Kasumi-1 (cell line): ENCODE measurements around the gene TCF21.
A peak's percentile ranks its signal among the peaks of the same experiment; 100 is the strongest.
"Not testable (repeated sequence)": the region's sequence is repeated elsewhere in the genome, so short reads cannot be mapped to it uniquely, and the experiment has no call there.

Source experiments
- DNase-seq, 2 experiments: peaks; one replicate each; lab custom pipeline; 2025; lab: John Stamatoyannopoulos, UW

TCF21 gene

DNA sequence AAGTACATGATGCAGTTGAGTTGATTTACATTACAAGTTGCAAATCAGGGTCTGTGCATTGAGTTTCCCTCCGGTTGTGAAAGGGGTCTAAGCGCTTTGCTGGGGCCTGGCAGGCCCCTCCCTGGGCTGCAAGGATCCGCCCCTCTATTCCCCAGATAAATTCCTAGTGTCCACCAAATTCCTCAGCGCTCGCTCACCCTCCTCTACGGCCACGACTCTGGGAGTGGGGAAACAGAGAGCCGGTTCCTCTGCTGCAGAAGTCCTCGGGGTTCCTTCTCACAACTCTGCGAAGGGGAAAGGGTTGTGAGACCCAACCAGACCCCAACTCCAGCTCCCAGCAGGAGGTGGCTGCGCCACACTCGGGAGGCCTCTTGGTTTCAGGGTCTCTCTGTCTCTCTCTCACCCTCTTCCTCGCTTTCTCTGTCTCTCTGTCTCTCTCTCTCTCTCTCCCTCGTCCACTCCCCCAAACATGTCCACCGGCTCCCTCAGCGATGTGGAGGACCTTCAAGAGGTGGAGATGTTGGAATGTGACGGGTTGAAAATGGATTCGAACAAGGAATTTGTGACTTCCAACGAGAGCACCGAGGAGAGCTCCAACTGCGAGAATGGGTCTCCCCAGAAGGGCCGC, at the start of gene TCF21:
TSS of gene TCF21 (plus strand) at position 185 of the 628 bp plus-strand sequence. CDS start at position 470, 285 bp downstream.
- no peak for DNase-seq

DNA sequence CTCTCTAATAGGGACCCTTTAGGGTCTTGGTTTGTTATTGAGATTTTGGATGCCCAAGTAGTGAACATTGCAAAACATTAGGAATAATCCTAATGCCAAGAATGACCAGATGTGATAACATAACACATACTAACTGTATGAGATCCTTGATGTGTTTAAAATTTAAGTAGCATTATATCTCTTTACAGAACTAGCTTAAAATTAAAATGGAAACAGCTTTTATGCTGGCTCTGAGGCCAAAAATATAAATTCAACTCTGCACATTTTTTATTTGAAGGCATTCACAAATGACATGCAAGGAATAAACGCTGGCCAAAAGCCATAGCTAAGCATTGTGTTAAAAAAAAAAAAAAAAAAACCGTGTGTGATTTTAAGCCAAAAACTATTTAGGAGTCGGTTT, 47.7 kb upstream of the TCF21 start:
- no peak for DNase-seq

DNA sequence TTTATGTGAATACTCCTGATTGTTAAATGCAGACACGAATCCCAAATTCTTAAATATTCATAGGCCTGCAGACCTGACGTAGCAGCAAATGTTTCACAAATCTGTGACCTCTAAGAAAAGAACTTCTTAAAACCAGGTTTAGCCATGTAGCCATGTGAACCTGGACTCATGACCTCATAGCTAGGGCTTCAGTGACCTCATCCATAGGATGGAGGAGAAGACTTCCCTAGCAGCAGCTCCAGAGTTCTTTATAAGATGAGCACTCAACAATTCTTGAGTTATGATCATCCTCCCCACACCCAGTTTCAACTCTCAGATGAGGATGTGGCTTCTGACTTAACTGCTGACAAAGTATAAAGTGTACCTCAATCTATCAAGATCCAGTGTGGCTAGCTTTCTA, 45.8 kb upstream of the TCF21 start:
- no peak for DNase-seq

DNA sequence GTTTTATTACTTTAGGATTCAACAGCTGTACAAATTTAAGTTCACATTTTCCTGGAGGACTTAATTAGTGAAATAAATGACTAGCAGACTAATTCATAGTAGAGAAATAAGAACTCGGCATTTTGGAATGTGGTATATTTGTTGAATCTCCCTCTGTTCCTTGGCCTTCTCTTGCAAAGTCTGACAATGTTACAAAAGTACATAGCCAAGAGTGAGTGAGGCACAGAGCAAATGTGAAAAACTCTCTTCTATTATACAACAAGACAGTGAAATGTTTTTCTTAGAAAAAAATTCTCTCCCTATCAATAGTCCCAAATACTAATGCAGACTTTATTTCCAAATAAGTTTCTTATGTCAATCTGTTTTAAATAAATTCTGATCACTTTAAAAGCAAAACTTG, 44.2 kb upstream of the TCF21 start:
- no peak for DNase-seq

DNA sequence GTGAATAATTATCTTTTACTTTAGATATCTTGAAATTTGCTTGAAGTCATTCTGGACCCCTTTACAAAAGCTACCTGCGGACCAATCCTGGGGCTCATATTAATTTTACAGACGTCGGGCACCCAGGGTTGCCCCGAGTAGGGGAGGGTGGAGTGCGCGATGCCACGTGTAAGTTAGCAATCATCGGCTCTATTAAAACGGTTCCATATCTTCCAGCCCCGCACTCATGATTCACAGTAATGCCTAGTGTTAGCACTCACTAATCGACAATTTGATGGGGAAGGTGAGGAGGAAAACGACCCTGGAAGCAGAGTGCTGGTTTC, 34.9 kb upstream of the TCF21 start:
- no peak for DNase-seq

DNA sequence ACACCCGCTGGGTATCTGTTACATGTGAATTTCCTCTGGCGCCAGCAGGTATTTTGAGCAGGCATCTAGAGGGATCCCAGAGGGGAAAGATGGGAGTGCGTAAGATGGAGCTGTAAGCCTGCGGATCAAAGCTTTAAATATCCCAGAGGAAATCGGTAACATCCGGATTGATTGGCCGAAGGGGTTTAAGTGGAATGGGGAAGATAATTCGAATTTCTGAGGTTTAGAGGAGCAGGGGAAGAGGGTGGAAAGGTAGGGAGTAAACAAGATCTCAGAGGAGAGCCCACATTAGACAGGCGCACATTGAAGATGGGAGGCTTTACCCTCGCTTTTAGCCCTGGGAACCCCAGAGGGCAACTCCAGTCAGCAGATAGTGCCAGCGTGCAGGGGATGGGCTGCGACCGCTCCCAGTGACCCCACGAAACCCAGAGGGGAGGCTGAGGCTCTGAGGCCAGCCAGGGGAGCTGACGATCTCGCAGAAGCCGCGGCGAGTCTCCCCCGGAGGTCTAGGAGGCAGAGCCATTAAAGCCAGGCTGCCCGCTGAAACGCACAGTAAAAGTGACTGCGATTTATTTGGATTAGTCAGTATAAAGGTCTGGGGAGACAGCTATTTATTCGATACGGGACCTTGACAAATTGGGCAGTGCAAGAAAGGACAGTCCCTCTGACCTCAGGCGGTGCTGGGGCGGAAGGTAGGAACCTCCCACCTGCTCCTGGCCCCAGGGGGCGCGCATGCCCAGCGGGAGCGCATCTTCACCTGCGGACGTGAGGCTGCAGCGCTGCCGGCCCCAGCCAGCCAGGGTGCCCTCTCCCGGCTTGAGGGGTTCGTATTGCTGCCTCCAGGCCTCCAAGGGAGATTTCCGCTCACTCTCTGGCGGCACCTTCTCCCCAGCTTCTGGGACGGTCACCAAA, 34.3 kb upstream of the TCF21 start:
- DNase-seq: no peak

DNA sequence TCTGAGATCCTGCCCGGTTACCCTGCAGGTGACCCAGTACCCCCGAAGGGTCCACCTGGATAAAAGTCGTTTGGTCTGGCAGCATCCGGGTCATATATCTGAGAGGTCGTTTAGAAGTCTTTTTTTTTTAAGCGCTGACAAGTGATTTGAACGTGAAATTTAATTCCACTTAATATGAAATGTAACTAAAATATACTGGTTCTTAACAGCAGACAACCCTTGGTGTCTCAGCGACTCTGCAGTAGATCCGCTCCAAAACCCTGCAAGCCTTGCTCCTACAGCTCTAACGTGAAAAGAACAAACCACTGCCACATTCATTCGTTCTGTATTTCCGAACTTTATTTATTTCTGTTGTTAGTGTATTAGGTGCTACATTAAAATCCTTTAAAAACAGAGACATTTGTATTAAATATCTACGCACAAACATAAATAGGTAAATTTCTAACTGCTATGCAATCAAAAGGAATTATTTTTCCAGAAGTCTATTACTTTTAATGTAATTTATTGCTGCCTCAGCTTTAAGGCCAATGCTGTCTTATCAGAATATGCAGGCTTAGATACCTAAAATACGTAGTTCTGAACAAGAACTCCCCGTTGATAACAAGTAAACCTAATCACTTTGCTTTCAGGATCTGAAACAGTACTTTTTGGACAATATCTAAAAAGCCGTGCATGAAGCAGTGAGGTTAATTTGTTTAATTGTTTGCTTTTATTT, 33.5 kb upstream of the TCF21 start:
- no peak for DNase-seq

DNA sequence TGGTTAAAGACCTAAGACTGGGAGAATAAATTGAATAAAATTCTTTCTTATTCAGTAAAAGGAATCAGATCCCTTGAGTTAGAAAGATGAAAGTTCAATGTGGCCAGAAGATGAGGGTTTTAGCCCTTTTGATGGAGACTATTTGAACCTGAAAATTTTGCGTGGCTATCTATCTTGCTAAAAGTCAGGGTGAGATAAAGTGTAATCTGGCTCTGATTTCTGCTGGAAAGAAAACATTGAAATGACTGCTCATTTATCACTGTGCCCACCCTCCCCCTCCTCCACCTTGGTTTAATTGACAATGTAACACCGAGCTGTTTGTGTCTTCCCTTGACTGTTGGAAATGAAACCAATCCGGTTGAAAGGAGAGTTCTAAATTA, 32.9 kb upstream of the TCF21 start:
- DNase-seq: no peak

DNA sequence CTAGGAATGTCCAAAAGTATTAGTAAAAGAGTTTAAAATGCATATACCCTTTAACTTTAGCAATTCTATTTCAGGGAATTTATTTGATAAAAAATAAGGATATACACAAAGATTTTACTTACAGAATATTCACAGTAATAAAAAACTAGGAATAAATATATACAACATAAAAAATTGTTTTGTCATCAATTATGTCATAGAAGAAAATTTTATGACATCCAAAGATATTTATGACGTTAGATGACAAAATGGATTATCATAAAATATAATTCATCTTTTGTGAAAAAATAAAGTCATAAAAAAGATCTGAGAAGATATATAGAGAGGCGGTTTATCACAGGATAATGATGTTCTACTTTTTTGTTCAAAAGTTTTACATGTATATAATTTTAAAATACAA, 32.0 kb upstream of the TCF21 start:
- no peak for DNase-seq

DNA sequence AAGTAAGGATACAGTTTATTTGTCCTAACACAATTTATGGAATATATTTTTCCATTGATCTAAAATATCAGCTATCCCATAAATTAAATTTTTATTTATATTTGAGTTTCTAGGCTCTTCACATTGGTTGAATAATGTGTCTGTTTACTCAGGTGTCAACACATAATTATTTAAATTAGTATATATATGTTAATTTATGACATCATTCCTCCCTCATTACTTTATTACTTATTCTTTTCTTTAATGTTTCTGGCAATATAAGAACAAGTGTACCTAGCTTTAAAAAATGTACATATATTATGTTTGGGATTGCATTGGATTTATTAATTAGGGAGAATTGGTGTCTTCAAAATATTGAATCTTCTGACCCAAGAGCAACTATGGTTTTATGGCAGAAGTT, 31.2 kb upstream of the TCF21 start:
- no peak for DNase-seq

DNA sequence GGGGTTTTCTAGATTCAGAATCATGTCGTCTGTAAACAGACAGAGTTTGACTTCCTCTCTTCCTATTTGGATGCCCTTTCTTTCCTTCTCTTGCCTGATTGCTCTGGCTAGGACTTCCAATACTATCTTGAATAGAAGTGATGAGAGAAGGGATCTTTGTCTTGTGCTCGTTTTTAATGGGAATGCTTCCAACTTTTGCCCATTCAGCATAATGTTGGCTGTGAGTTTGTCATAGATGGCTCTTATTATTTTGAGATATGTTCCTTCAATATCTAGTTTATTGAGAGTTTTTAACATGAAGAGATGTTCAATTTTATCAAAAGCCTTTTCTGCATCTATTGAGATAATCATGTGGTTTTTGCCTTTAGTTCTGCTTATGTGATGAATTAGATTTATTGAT, 27.6 kb upstream of the TCF21 start:
- not testable (repeated sequence) for DNase-seq

DNA sequence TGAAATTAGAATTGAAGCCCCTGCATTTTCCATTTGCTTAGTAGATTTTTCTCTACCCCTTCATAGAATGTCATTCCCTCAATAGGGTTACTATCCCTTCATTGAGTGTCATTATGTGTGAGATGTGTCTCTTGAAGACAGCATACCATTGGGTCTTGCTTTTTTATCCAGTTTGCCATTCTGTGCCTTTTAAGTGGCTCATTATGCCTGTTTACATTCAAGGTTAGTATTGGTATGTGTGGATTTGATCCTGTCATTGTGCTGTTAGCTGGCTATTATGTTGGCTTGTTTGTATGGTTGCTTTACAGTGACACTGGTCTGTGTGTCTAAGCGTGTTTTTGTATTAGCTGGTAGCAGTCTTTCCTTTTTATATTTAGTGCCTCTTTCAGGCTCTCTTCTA, 25.7 kb upstream of the TCF21 start:
- DNase-seq: no peak

DNA sequence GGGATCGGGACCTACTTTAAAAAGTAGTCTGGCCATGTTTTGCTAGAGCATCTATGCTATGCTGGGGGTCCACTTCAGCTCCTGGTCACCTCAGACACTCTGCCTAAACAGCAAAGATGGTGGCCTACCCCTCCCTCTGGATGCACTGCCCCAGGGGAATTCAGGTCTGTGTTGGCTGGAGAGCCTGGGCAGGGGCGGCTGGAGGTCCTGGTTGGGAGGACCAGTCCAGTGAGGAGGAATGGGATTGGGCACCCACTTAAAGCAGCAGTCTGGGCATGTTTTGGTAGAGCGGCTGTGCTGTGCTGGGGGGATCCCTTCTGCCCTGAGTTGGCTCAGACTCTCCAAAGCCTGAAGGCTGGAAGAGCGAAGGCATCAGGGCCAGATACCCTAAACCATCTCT, 23.2 kb upstream of the TCF21 start:
- no peak for DNase-seq

DNA sequence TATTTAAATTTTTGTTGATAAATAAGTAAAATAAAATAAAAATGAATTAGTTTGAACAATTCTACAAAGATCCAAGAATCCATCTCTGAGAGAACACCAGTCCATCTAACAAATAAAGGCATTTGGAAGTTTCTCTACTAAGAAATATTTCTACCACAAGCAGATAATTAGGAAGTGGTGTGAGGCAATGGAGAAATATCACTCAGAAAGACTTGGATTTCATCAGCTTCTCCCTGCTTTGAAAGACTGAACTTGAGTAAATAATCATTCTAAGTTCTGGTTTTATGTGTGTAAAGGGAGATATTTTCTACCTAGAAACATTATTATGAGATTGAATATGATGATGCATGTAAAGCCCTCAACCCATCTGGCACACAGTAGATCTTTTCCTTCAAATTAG, 17.8 kb upstream of the TCF21 start:
- DNase-seq: peak in 1 of 2 experiments; percentile 5

DNA sequence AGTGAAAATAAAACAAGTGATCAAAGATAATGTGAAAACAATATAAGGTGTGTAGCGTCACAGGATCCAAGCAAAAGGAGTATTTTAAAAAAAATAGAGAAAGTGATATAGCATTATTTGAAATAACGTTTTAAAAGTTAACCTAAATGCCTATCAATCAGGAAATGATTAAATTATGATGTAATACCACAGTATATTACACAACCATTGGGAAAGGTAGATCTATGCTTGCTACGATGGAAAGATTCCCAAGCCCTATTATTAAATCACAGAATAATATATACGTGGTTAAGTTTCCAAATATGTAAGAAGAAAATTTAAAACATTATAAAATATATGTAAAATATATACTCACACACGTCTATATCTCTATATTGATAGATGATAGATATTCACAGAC, 15.4 kb upstream of the TCF21 start:
- no peak for DNase-seq

DNA sequence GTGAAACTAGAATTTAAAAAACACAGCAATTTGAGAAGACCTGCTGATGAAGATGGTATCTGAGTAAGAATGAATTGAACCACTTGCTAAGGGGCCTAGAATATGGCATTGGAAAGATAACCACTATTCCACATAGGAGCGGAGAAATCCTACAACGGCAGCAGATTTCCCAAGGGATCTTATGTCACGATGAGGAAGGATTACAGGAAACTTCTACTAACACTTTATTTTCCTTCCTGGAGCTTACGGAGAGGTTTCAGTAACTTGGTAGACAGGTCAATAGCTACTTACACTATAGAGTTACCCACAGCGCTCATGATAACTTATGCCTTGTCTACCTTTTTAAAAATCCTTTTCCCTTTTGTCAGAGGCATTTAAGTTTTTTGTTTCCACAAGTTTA, 11.8 kb upstream of the TCF21 start:
- no peak for DNase-seq

DNA sequence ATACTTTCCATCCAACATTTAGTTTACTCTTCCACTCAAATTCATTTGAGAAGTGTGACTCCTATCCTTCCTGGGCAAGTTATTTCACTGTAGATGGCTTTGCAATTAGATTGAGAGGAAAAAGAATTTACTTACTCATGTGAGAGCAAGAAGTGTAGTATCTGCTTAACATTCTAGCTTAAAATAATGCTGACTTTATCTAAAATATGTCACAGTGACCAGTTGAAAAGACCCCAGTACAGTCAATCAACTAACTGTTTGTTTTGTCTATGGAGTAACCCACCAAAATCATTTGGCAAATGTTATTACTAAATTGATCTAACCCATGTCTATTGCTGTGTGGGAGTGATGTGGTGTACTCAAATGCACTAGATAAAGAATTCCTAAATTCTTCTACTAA, 8.9 kb upstream of the TCF21 start:
- DNase-seq: no peak

DNA sequence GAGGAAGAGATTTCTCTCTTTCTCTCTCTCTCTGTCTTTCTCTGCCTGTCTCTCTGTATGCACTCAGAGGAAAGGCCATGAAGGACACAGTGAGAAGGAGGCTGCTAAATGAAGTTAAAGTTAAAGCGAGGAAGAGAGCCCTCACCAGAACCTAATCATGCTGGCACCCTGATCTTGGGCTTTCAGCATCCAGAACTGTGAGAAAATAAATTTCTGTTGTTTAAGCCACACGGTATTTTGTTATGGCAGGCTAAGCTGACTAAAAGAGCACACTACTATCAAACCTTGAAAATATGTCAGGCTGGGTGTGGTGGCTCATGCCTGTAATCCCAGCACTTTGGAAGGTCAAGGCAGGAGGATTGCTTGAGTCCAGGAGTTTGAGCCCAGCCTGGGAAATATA, 8.0 kb upstream of the TCF21 start:
- DNase-seq: no peak

DNA sequence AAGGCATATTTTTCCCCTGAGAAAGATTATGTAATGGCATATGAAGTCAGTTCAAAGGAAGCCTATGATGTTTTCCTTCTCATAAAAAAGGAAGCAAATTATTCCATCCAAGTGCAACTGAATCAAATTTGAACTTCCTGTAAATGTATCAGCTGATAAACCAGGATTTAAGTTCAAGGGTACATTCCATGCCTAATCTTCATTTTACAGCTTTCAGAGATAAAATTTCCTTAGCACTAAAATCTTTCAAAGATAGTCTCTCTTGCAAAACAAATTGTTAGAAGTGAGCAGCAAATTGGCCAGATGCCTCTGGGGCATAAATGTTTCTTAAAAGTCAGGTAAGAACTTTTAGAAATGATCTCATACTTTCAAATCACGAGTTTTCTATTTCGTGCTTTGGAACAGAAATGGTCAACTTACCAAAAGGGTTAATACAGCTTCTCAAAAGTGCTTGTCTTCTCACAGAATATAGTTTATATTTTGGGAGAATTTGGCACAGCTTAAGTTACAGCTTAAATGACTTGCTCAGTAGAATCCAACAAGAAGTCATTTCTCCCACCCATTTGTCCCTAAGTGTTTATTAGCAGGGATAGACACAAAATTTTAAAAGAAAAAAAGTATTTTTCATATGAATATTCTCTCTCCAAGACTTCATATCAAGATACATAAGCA, 2.7 kb upstream of the TCF21 start:
- no peak for DNase-seq

DNA sequence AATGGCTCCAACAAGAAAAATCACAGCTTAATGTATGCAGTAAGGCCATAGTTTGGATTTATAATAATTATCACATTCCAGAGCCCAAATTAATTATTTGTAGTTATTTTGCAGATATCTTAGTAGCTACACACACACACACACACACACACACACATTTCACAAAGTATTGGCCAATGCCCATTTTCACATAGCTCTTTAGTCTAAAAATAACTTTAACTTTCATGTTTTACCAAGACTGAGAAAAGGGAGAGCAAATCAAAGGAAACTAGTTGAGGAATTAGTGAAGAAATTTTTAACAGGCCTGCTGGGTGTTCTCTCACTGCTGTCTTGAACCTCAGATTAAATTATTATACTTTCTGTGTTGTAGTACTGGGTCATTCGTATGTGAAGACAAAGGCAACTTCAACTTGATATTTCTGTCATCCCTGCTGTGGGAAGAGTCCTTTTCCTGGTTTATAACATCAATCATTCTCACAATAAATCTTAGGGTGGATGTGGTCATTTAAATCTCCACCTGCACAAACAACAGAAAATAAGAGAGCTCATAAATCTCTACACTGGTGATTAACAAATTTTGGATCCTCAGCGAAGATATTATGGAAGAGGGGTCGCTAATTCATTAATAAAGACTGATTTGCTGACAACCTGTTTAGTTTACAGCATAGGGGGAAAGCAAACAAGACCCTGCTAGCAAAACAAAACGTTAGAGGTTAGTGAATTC, 1.6 kb upstream of the TCF21 start:
- no peak for DNase-seq

DNA sequence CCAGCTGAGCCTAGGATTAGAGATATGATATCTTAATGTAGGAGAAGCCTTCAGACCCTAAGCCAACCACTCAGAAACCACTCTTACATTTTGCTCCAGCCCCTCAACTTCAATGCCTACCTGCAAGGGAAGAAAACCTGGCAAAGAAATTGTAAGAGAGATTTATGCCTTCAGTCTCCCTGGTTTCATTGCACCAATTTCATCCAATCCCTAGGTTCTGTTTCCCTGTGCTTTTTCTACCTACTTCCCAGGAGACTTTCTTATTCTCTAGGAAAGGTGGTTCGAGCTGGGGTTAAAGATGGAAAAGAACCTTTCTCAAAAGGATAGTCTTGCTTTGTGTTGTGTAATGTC, 1.1 kb upstream of the TCF21 start:
- DNase-seq: no peak
